ENCODE measurements around the gene DHRS2.

Gene DHRS2

DNA sequence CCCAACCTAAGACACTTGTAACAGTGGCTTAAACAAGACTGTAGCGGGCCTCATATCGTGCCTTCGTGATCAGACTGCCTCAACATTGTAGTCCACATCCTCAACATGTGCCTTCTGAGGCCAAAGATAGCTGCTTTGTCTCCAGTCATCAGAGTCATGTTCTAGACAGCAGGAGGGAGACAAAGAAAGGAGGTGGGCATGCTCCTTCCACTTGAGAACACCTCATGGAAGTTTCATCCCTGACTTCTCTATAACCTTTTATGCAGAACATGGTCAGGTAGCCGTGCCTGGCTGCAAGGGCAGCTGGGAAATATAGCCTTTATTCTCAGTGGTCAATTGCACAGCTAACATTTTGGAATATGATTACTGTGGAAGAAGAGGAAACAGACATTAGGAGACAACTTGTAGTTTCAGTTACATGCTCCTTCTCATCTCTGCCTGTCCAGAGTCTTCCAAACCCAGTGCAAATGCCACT, 25.3 kb upstream of the DHRS2 start:
- Histone ChIP-seq H3K4me3 (no peak overlapping the region), H4K20me1 (no peaks in the 10 kb centered on the region), H3K9me3 (peaks cover 24% of the 10 kb centered on the region), H3K36me3 (no peaks in the 10 kb centered on the region), H3K4me1 (peaks cover 21% of the 10 kb centered on the region), H3K27me3 (no peaks in the 10 kb centered on the region), H3K27ac (peak overlapping the region; percentile 64), H3K4me2 (peak overlapping the region; percentile 68), H3K9ac (peak overlapping the region; percentile 9; the same call in 1 of the 2 replicates)
- no peak for TF ChIP-seq Cebpa-rat (IDR thresholded peaks at IDR 0.05)

DNA sequence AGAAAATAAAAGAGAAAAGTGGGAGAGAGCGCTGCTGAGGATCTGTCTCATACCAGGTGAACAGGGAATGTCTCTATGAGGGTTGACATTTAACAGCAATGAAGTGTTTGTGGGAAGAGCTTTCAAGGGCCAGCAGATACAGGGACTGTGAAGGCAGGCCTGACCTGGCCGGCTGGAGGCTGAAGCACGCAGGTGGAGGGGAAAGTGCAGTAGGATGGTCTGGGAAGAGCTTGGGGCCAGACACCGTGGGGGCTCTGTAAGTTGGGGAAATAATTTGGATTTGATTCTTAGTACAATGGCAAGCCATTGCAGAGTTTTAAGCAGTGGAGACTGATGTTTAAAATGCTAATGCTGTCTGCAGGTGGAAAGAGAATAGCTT, 23.8 kb upstream of the DHRS2 start:
- no peak for TF ChIP-seq Cebpa-rat (IDR thresholded peaks at IDR 0.05)
- Histone ChIP-seq H3K4me2 (no peak overlapping the region), H3K4me3 (no peak overlapping the region), H3K4me1 (peaks cover 21% of the 10 kb centered on the region), H3K27me3 (no peaks in the 10 kb centered on the region), H3K27ac (no peak overlapping the region), H3K36me3 (no peaks in the 10 kb centered on the region), H3K9me3 (peaks cover 24% of the 10 kb centered on the region), H3K9ac (no peak overlapping the region), H4K20me1 (no peaks in the 10 kb centered on the region)

DNA sequence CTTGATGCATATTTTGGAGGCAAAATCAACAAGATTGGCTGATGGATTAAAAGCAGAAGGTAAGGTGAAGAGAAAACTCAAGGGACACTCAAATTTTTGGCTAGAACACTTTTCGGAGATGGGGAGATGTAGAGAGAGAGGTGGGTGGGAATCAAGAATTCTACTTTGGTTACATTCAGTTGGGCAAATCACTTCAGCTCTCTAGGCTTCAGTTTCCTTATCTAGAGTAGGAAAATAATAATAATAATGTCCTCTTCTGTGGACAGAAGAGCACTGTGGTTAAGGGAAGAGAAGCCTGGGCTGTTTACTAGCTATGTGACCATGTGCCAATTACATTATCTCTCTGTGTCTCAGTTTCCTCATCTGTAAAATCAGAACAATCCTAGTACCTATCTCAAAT, 23.4 kb upstream of the DHRS2 start:
- Histone ChIP-seq H3K9me3 (peaks cover 23% of the 10 kb centered on the region), H4K20me1 (no peaks in the 10 kb centered on the region), H3K9ac (no peak overlapping the region), H3K4me1 (peaks cover 21% of the 10 kb centered on the region), H3K4me3 (no peak overlapping the region), H3K27me3 (no peaks in the 10 kb centered on the region), H3K36me3 (no peaks in the 10 kb centered on the region), H3K27ac (no peak overlapping the region), H3K4me2 (no peak overlapping the region)
- no peak for TF ChIP-seq Cebpa-rat (IDR thresholded peaks at IDR 0.05)

DNA sequence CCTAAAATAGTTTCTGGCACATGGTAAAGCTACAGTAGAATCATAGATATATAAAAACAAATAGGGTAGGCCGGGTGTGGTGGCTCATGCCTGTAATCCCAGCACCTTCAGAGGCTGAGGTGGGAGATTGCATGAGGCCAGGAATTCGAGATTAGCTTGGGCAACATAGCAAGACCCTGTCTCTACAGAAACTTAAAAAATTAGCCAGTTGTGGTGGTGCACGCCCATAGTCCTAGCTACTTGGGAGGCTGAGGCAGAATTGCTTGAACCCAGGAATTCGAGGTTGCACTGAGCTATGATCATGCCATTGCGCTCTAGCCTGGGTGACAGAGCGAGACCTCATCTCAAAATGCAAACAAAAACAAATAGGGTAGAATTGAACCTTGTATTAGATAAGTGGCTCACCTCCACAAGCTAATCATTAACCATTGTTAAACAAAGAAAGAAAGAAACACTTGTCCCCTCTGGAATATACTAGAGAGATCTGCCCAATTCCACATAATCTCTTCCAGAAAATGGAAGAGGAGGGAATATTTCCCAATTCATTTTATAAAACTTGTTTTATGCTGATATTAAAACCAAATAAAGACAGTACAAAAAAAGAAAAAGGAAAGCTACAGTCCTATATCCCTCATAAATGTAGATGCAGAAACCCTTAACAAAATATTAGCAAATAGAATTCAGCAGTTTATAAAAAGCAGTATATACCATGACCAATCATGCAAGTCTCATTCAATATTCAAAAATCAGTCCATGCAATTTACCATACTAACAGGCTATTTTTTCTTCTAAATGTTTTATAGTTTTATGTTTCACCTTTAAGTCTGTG, 22.7 kb upstream of the DHRS2 start:
- Histone ChIP-seq H3K4me1 (peaks cover 21% of the 10 kb centered on the region), H4K20me1 (no peaks in the 10 kb centered on the region), H3K27me3 (no peaks in the 10 kb centered on the region), H3K9me3 (peaks cover 17% of the 10 kb centered on the region), H3K9ac (no peak overlapping the region), H3K36me3 (no peaks in the 10 kb centered on the region), H3K4me2 (no peak overlapping the region), H3K27ac (no peak overlapping the region), H3K4me3 (no peak overlapping the region)
- TF ChIP-seq Cebpa-rat (IDR thresholded peaks at IDR 0.05): no peak

DNA sequence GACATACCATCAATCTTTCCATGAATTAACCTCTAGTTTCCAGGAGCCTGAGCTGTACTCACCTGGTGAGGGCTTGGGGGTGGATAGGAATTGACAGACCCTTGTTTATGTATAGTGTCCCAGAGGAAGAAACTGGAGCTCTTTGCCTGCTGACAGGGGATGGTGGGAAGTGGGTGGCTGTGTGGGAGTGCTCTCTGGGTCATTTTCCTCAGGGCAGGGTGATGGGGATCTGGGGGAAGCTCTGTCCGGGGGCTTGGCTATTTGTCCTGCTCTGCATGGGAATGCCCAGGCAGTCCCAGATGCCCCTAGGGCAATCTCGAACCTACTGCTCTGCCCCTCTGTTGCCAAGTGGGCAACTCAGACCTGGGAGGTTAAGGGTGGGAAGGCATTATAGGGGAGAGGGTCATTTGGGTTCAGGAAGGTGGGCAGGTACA, 21.8 kb upstream of the DHRS2 start:
- TF ChIP-seq Cebpa-rat (IDR thresholded peaks at IDR 0.05): no peak

DNA sequence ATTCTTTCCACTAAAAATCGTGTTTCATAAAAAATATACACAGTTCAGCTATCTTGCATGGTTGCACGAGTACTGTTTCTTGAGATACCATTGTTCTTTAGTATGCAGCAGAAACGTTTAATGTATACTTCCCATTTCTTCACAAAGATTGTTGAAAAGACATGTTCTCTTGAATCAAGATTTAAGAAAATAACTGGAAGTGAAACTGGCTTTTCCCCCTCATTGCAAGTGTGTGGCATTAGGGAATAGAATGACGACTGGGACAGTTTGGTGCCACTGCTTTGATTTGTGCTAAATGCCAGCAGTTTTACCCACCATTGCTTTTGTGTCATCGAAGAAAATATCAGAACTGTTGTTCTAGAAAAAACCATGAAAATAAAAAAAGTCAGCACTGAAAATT, 20.3 kb upstream of the DHRS2 start:
- no peak for TF ChIP-seq Cebpa-rat (IDR thresholded peaks at IDR 0.05)
- no peaks in the 10 kb centered on the region for H3K27me3 ChIP-seq
- no peaks in the 10 kb centered on the region for H4K20me1 ChIP-seq
- H3K4me2 ChIP-seq: no peak overlapping the region
- H3K9me3 ChIP-seq: no peaks in the 10 kb centered on the region
- H3K36me3 ChIP-seq: no peaks in the 10 kb centered on the region
- no peak overlapping the region for H3K27ac ChIP-seq
- peaks cover 7% of the 10 kb centered on the region for H3K4me1 ChIP-seq
- no peak overlapping the region for H3K9ac ChIP-seq
- no peak overlapping the region for H3K4me3 ChIP-seq

More for the DNA sequence above, 21.8 kb upstream of the DHRS2 start:
- Histone ChIP-seq H4K20me1 (no peaks in the 10 kb centered on the region), H3K27me3 (no peaks in the 10 kb centered on the region), H3K9me3 (peaks cover 7% of the 10 kb centered on the region), H3K4me3 (no peak overlapping the region), H3K36me3 (no peaks in the 10 kb centered on the region), H3K9ac (no peak overlapping the region), H3K4me2 (no peak overlapping the region), H3K27ac (no peak overlapping the region), H3K4me1 (peaks cover 21% of the 10 kb centered on the region)

DNA sequence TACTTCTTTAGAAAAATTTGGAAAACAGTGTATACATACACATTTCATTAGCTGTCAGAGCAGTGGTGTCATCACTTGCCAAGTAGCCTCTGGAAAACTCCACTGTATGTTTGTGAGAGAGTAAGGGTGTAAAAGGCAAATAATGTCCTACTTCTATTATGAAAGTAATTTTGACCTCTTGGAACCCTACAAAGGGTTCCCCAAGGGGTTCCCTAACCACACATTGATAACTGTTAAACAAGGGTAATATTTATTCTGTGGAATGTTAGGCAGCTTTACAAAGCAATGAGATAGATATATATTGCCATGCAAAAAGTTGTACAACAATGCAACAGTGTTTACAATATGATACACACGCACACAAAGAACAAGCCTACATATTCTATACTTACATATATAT, 18.6 kb upstream of the DHRS2 start:
- H3K36me3 ChIP-seq: no peaks in the 10 kb centered on the region
- no peaks in the 10 kb centered on the region for H3K4me1 ChIP-seq
- H3K4me2 ChIP-seq: no peak overlapping the region
- no peaks in the 10 kb centered on the region for H3K27me3 ChIP-seq
- no peaks in the 10 kb centered on the region for H4K20me1 ChIP-seq
- no peak overlapping the region for H3K9ac ChIP-seq
- no peak for TF ChIP-seq Cebpa-rat (IDR thresholded peaks at IDR 0.05)
- H3K27ac ChIP-seq: no peak overlapping the region
- H3K9me3 ChIP-seq: 0 out of 2 replicates have a peak, but pooled peaks cover under 1% of the 10 kb centered on the region
- no peak overlapping the region for H3K4me3 ChIP-seq

DNA sequence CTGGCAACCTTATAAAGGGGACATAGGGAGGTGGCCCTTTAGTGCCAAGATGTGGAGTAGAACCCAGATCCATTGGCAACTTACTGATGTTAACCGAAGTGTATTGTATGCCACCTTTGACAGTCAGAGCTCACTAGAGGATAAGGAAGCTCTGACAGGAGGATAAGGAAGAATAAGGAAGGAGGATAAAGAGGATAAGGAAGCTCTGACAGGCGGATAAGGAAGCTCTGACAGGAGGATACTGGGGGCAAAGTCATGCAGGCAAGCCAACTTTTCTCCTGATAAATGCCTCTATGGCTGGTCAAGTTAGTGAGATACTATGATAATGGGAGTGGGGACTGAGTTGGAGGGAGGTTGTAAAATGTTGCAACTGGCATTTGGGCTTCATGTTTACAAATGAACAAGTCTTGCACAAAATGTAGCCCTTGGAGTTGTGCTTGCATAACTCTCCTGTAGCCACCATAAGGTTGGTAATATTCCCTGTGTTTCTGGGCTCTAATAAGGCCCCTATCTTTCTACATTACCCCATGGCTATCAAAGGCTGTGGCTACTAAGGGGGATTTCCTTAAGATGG, 17.7 kb upstream of the DHRS2 start:
- no peaks in the 10 kb centered on the region for H3K4me1 ChIP-seq
- H3K4me2 ChIP-seq: no peak overlapping the region
- H3K9ac ChIP-seq: no peak overlapping the region
- H3K4me3 ChIP-seq: no peak overlapping the region
- TF ChIP-seq Cebpa-rat (IDR thresholded peaks at IDR 0.05): no peak
- no peaks in the 10 kb centered on the region for H3K36me3 ChIP-seq
- H3K9me3 ChIP-seq: peaks cover 9% of the 10 kb centered on the region
- no peaks in the 10 kb centered on the region for H3K27me3 ChIP-seq
- no peaks in the 10 kb centered on the region for H4K20me1 ChIP-seq
- no peak overlapping the region for H3K27ac ChIP-seq

DNA sequence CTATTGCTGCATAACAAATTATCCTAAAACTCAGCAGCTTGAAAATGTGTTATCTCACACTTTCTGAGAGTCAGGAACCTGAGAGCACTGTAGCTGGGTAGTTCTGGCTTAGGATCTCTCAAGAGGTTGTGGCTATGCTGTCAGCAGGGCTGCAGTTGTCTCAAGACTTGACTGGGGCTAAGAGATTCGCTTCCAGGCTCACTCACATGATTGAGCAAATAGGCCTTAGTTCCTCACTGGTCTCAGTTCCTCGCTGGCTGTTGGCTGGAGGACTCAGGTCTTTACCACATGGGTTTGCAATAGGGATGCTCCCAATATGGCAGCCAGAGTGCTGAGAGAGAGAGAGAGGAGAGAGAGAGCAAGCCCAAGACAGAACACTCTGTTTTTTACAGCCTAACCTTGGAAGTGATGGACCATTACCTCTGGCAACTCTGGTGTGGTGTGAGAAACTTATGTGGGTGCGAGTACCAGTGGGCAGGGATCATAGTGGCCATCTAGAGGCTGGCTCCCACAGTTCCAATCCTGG, 15.9 kb upstream of the DHRS2 start:
- H3K27me3 ChIP-seq: no peaks in the 10 kb centered on the region
- H3K36me3 ChIP-seq: no peaks in the 10 kb centered on the region
- H3K4me3 ChIP-seq: no peak overlapping the region
- H3K4me2 ChIP-seq: no peak overlapping the region
- no peak overlapping the region for H3K27ac ChIP-seq
- no peaks in the 10 kb centered on the region for H3K4me1 ChIP-seq
- no peak for TF ChIP-seq Cebpa-rat (IDR thresholded peaks at IDR 0.05)
- no peaks in the 10 kb centered on the region for H4K20me1 ChIP-seq
- H3K9me3 ChIP-seq: peaks cover 26% of the 10 kb centered on the region
- no peak overlapping the region for H3K9ac ChIP-seq

Measured in BLaER1 (cell line).